H9 (cell line): ENCODE results near the gene CFAP299. TPM values are rescaled to one million over a fixed set of nuclear protein-coding genes. Genes with fewer than 3 reads are reported as not detected.

Experiments used
- DNase-seq: peaks from one replicate; pipeline ENCODE4 v3.0.0-alpha.2; 2017
- H2AFZ ChIP-seq: one replicate; pipeline ENCODE4 v1.6.1; 2013; ENCODE audit warnings: mild to moderate bottlenecking, low read length, control low read depth, moderate library complexity
- H2AK5ac ChIP-seq: 2 replicates; pipeline ENCODE4 v1.6.1; 2013; ENCODE audit warnings: low read length, control low read depth, mixed read lengths; ENCODE audit not compliant: insufficient read length
- H2BK120ac ChIP-seq: one replicate; pipeline ENCODE4 v1.6.1; 2013; ENCODE audit warnings: low read depth, mild to moderate bottlenecking, low read length, control low read depth, inconsistent platforms; ENCODE audit not compliant: poor library complexity, severe bottlenecking
- H2BK12ac ChIP-seq: 2 replicates; pipeline ENCODE4 v1.6.1; 2013; ENCODE audit warnings: low read length, control low read depth, mixed read lengths, low read depth; ENCODE audit not compliant: insufficient read length
- H2BK15ac ChIP-seq: 2 replicates; pipeline ENCODE4 v1.6.1; 2013; ENCODE audit warnings: low read depth, low read length, control low read depth
- H2BK20ac ChIP-seq: one replicate; pipeline ENCODE4 v1.6.1; 2013; ENCODE audit warnings: low read depth, mild to moderate bottlenecking, low read length, control low read depth, inconsistent platforms; ENCODE audit not compliant: poor library complexity, severe bottlenecking
- H2BK5ac ChIP-seq: 2 replicates; pipeline ENCODE4 v1.6.1; 2013; ENCODE audit warnings: low read length, control low read depth, mixed read lengths; ENCODE audit not compliant: insufficient read length
- H3K14ac ChIP-seq: 2 replicates; pipeline ENCODE4 v1.6.1; 2013; ENCODE audit warnings: low read length, control low read depth; ENCODE audit not compliant: insufficient read depth
- H3K18ac ChIP-seq: 2 replicates; pipeline ENCODE4 v1.6.1; 2013; ENCODE audit warnings: low read depth, mild to moderate bottlenecking, mixed read lengths, low read length, control low read depth; ENCODE audit not compliant: insufficient read length
- H3K23ac ChIP-seq: 2 replicates; pipeline ENCODE4 v1.6.1; 2013; ENCODE audit warnings: low read length, control low read depth, mixed read lengths, low read depth; ENCODE audit not compliant: insufficient read length
- H3K23me2 ChIP-seq: 2 replicates; pipeline ENCODE4 v1.6.1; 2013; ENCODE audit warnings: low read depth, mild to moderate bottlenecking, mixed read lengths, low read length, control low read depth; ENCODE audit not compliant: insufficient read length, poor library complexity, severe bottlenecking
- H3K27ac ChIP-seq: 2 replicates; pipeline ENCODE4 v1.5.1; 2013; ENCODE audit warnings: low read length, control low read depth, mixed read lengths, low read depth; ENCODE audit not compliant: insufficient read length
- H3K27me3 ChIP-seq: 2 replicates; pipeline ENCODE4 v1.6.1; 2013; ENCODE audit warnings: low read length, control low read depth, inconsistent platforms; ENCODE audit not compliant: insufficient read depth
- H3K4ac ChIP-seq: 2 replicates; pipeline ENCODE4 v1.6.1; 2013; ENCODE audit warnings: low read depth, mild to moderate bottlenecking, control low read depth, inconsistent platforms, low read length, moderate library complexity
- H3K4me1 ChIP-seq: 2 replicates; pipeline ENCODE4 v1.6.1; 2013; ENCODE audit warnings: low read length, control low read depth, inconsistent platforms; ENCODE audit not compliant: insufficient read depth
- H3K4me2 ChIP-seq: 2 replicates; pipeline ENCODE4 v1.6.1; 2013; ENCODE audit warnings: low read length, control low read depth, mixed read lengths; ENCODE audit not compliant: insufficient read length, insufficient read depth
- H3K56ac ChIP-seq: 2 replicates; pipeline ENCODE4 v1.6.1; 2013; ENCODE audit warnings: low read depth, mild to moderate bottlenecking, mixed read lengths, low read length, control low read depth; ENCODE audit not compliant: insufficient read length
- H3K79me1 ChIP-seq: 2 replicates; pipeline ENCODE4 v1.6.1; 2013; ENCODE audit warnings: low read depth, mild to moderate bottlenecking, moderate library complexity, low read length, control low read depth, inconsistent platforms; ENCODE audit not compliant: insufficient read depth, poor library complexity, severe bottlenecking
- H3K79me2 ChIP-seq: 2 replicates; pipeline ENCODE4 v1.6.1; 2013; ENCODE audit warnings: low read length, control low read depth, inconsistent platforms; ENCODE audit not compliant: insufficient read depth
- H3K9ac ChIP-seq: 2 replicates; pipeline ENCODE4 v1.6.1; 2013; ENCODE audit warnings: low read length, control low read depth, mixed read lengths; ENCODE audit not compliant: insufficient read length; ENCODE audit errors: extremely low read depth
- H3K9me3 ChIP-seq: one replicate; pipeline ENCODE4 v1.6.1; 2013; ENCODE audit warnings: low read depth, low read length, inconsistent platforms; ENCODE audit not compliant: control insufficient read depth
- H3T11ph ChIP-seq: one replicate; pipeline ENCODE4 v1.6.1; 2013; ENCODE audit warnings: mild to moderate bottlenecking, low read length, control low read depth, inconsistent platforms
- H4K20me1 ChIP-seq: one replicate; pipeline ENCODE4 v1.6.1; 2013; ENCODE audit not compliant: control insufficient read depth, insufficient read length, insufficient read depth
- H4K5ac ChIP-seq: 2 replicates; pipeline ENCODE4 v1.6.1; 2013; ENCODE audit warnings: low read depth, mild to moderate bottlenecking, mixed read lengths, low read length, control low read depth; ENCODE audit not compliant: insufficient read length
- H4K8ac ChIP-seq: replicated peaks from 2 replicates; pipeline ENCODE4 v1.6.1; 2013; ENCODE audit warnings: low read length, control low read depth, mixed read lengths, low read depth; ENCODE audit not compliant: insufficient read length
- H4K91ac ChIP-seq: 2 replicates; pipeline ENCODE4 v1.6.1; 2013; ENCODE audit warnings: low read depth, mild to moderate bottlenecking, moderate library complexity, mixed read lengths, low read length, control low read depth; ENCODE audit not compliant: insufficient read length
- H3K27ac Mint-ChIP-seq, 3 experiments: 2 replicates in 2 of 3; 3 replicates in 1 of 3; pipeline ENCODE4 v1.8.0; 2020 to 2021; ENCODE audit warnings: mixed read lengths in 3 of 3, mild to moderate bottlenecking in 1 of 3, moderate library complexity in 1 of 3
- H3K27me3 Mint-ChIP-seq: 2 replicates; pipeline ENCODE4 v1.8.0; 2021; ENCODE audit warnings: low read depth, mild to moderate bottlenecking, moderate library complexity, mixed read lengths
- H3K36me3 Mint-ChIP-seq, 3 experiments: 2 replicates in 2 of 3; 3 replicates in 1 of 3; pipeline ENCODE4 v1.8.0; 2020 to 2021; ENCODE audit warnings: low read depth in 3 of 3, mixed read lengths in 3 of 3; ENCODE audit not compliant: insufficient read depth in 1 of 3
- H3K4me1 Mint-ChIP-seq, 2 experiments: 2 replicates each; pipeline ENCODE4 v1.8.0; 2020; ENCODE audit warnings: mixed read lengths in 2 of 2
- H3K4me3 Mint-ChIP-seq, 2 experiments: 2 replicates in 1 of 2; 3 replicates in 1 of 2; pipeline ENCODE4 v1.8.0; 2020 to 2021; ENCODE audit warnings: mild to moderate bottlenecking in 2 of 2, mixed read lengths in 2 of 2, moderate library complexity in 1 of 2
- H3K9me3 Mint-ChIP-seq, 2 experiments: 2 replicates in 1 of 2; 3 replicates in 1 of 2; pipeline ENCODE4 v1.8.0; 2020; ENCODE audit warnings: mild to moderate bottlenecking in 2 of 2, mixed read lengths in 2 of 2, moderate library complexity in 1 of 2
- WGBS: extraction: QIAGEN DNeasy Blood & Tissue Kit; methylation state at CpG from one replicate; pipeline ENCODE4 v1.1.7; 2013; ENCODE audit warnings: missing lambda C conversion rate, low lambda C conversion rate, mixed read lengths; ENCODE audit not compliant: insufficient read length; ENCODE audit errors: extremely low coverage; 5-methylcytosine and 5-hydroxymethylcytosine counted together
- total RNA-seq: library from RNA; stranded (reverse); gene quantifications from 2 replicates; pipeline ENCODE4 v1.2.1, GENCODE V29; 2021
- TF ChIP-seq, protein P1 (sequence below): fragments of 200-600 bp; sonication (generic); conservative IDR thresholded peaks from 3 replicates; pipeline ENCODE4 v1.8.0; 2021; ENCODE audit warnings: antibody characterized with exemption, mild to moderate bottlenecking

Gene CFAP299
- total RNA-seq, 1 experiment from 2014 or later: not detected

DNA sequence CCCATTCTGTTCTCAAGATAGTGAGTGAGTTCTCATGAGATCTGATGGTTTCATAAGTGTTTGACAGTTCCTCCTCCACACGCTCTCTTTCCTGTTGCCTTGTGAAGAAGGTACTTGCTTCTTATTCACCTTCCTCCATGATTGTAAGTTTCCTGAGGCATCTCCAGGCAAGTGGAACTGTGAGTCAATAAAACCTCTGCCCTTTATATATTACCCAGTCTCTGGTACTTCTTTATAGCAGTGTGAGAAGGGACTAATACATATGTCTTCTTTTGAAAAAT is 58.4 kb downstream of the CFAP299 start:
- Histone ChIP-seq H2BK12ac (no peak overlapping the region), H2BK120ac (no peak overlapping the region), H3K18ac (no peak overlapping the region), H3K23me2 (no peaks in the 10 kb centered on the region), H4K91ac (no peak overlapping the region), H3K14ac (no peak overlapping the region), H3K56ac (no peak overlapping the region), H3K4me2 (no peak overlapping the region), H4K20me1 (no peaks in the 10 kb centered on the region), H2BK20ac (no peak overlapping the region), H3K9me3 (no peaks in the 10 kb centered on the region), H2BK15ac (no peak overlapping the region), H3K4me1 (no peaks in the 10 kb centered on the region), H2BK5ac (no peak overlapping the region), H3K27ac (no peak overlapping the region), H3K27me3 (no peaks in the 10 kb centered on the region), H4K8ac (no peak overlapping the region), H3K79me1 (no peaks in the 10 kb centered on the region), H3K9ac (no peak overlapping the region), H2AFZ (no peak overlapping the region), H3K79me2 (no peaks in the 10 kb centered on the region), H3K4ac (no peak overlapping the region), H4K5ac (no peak overlapping the region), H2AK5ac (no peak overlapping the region), H3K23ac (no peak overlapping the region), H3T11ph (no peak overlapping the region)
- peaks cover 0 to 3% of the 10 kb centered on the region in 2 experiments; a peak in 3 of 5 replicates for H3K9me3 Mint-ChIP-seq
- H3K4me1 Mint-ChIP-seq: no peaks in the 10 kb centered on the region
- H3K36me3 Mint-ChIP-seq: peaks cover 0 to 2% (median 0%) of the 10 kb centered on the region in 3 experiments; a peak in 2 of 7 replicates
- no CpG with 5 or more reads among the region's 1 CpG for WGBS
- no peak overlapping the region for H3K27ac Mint-ChIP-seq
- H3K4me3 Mint-ChIP-seq: no peak overlapping the region
- no peaks in the 10 kb centered on the region for H3K27me3 Mint-ChIP-seq
- TF ChIP-seq, protein P1, sequence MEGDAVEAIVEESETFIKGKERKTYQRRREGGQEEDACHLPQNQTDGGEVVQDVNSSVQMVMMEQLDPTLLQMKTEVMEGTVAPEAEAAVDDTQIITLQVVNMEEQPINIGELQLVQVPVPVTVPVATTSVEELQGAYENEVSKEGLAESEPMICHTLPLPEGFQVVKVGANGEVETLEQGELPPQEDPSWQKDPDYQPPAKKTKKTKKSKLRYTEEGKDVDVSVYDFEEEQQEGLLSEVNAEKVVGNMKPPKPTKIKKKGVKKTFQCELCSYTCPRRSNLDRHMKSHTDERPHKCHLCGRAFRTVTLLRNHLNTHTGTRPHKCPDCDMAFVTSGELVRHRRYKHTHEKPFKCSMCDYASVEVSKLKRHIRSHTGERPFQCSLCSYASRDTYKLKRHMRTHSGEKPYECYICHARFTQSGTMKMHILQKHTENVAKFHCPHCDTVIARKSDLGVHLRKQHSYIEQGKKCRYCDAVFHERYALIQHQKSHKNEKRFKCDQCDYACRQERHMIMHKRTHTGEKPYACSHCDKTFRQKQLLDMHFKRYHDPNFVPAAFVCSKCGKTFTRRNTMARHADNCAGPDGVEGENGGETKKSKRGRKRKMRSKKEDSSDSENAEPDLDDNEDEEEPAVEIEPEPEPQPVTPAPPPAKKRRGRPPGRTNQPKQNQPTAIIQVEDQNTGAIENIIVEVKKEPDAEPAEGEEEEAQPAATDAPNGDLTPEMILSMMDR: no peak
- no peak for DNase-seq
